ENCODE results near the gene RSPH3. TPM values are rescaled to one million over a fixed set of nuclear protein-coding genes. Genes with fewer than 3 reads are reported as not detected.

Gene RSPH3
- total and polyA plus RNA-seq, 11 donors = 3.4 to 13.2 (median 9.4) TPM

DNA sequence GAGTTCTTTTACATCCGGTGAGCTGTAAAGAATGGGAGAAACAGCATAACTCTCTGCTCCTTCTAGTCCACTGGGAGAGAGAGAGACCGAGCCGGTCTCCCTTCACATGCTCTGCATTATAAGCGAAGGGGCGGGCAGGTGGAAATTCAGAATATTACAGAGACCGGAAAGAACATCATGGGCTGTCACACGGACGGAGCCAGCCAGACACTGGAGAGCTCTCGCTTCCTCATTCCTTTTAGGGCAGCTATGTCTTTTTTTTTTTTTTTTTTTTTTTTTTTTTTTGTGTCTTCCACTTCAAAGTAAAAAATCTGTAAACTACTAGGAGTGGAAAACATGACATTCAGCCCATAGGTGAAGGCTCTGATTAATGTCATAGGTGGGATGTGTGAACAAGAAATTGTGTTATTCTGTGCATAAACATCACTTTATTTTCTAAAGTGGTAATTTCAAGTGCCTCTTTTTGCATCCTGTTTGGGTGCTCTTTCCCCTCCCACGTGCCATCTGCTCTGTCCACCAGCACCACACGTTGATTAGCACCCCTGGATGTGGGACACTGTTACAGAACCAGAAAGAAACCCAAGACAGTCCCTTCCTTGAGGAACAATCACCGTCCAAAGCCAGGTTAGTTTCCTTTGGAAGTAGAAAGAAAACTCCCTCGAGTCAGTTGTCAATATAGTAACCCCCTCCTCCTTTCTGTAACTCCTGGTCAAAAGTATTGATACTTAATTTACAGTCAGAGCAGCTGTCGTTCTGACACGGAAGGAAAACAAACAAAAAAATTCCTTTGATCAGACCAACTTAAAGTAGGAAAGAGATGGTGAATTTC, 45.1 kb upstream of the RSPH3 start, which contains the start of gene TAGAP:
TAGAP (minus strand) TSS at position 93 of the 829 bp plus-strand sequence. CDS start 845 bp downstream, outside the sequence.
- H3K4me1 ChIP-seq = peaks cover 0 to 41% (median 3%) of the 10 kb centered on the region in 12 donors
- 37 to 58% (median 43%) methylated on average over 15 of the region's 15 CpGs for WGBS, 4 donors
- H3K9me3 ChIP-seq = no peaks in the 10 kb centered on the region
- TF ChIP-seq POLR2A (IDR thresholded peaks at IDR 0.05) = peak in 1 of 2 donors; percentile 33
- TF ChIP-seq, protein P1, sequence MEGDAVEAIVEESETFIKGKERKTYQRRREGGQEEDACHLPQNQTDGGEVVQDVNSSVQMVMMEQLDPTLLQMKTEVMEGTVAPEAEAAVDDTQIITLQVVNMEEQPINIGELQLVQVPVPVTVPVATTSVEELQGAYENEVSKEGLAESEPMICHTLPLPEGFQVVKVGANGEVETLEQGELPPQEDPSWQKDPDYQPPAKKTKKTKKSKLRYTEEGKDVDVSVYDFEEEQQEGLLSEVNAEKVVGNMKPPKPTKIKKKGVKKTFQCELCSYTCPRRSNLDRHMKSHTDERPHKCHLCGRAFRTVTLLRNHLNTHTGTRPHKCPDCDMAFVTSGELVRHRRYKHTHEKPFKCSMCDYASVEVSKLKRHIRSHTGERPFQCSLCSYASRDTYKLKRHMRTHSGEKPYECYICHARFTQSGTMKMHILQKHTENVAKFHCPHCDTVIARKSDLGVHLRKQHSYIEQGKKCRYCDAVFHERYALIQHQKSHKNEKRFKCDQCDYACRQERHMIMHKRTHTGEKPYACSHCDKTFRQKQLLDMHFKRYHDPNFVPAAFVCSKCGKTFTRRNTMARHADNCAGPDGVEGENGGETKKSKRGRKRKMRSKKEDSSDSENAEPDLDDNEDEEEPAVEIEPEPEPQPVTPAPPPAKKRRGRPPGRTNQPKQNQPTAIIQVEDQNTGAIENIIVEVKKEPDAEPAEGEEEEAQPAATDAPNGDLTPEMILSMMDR (IDR thresholded peaks at IDR 0.05) = no peak
- H3K27me3 ChIP-seq = peaks cover 0 to 9% (median 0%) of the 10 kb centered on the region in 9 donors
- peak; percentile 48 to 81 (median 64) for DNase-seq
- peak; percentile 48 to 84 (median 76) for ATAC-seq
- H3K36me3 ChIP-seq = peaks cover 0 to 21% (median 0%) of the 10 kb centered on the region in 9 donors
- intact Hi-C loops (cut with DNase I) = loop anchor here in 8 of 10 donors (5.0 to 10.0 kb wide), 5 partner anchors 38 to 90 kb away; no protein-coding TSS in a partner anchor
- peak within 1 kb of the TSS in 4 of 12 donors; percentile 35 to 90 (median 42) for H3K27ac ChIP-seq
- peak within 1 kb of the TSS in 9 of 12 donors; percentile 5 to 70 (median 35) for H3K4me3 ChIP-seq

DNA sequence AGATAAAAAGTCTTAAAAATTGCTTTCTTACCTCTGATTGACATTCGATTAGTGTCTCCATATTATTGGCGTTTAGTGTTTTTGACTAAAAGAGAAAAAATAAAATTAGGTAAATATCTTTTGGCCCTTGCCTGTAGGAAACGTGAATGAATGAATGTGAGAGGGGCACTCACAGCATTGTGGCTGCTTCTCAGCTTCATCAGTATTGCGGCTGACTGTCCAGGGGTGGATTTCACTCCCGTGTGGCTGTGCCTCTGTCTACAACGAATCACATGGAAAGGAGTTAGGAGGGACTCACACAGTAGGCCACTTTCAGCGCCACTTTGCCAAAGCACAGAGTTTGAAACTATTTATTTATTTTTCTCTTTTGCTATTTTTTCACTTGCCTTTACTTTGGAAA, 43.9 kb upstream of the RSPH3 start:
- DNase-seq = no peak

DNA sequence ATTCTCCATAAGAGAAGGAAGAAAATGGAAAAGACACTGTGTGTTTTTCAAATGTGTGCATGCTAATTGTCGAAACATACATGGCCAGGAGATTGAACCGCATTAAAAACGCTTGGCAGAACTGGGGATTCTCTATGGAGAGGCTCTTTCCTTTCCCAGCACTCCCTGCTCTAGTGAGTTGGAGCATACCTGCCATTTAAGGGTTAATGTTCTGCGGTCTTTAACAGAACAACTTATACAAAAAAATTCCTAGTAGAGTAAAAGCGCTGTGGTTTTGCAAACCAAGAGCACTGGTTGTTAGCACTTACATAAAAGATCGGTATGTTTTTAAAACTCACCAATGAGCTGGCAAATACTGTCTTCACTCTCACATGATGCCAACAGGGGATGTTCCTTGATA, 43.2 kb upstream of the RSPH3 start:
- peaks cover 0 to 34% (median 0%) of the 10 kb centered on the region in 9 donors for H3K36me3 ChIP-seq
- no peak for DNase-seq
- H3K9me3 ChIP-seq = no peaks in the 10 kb centered on the region
- H3K27me3 ChIP-seq = peaks cover 0 to 5% (median 0%) of the 10 kb centered on the region in 9 donors
- peak overlapping the region in 7 of 12 donors; percentile 1 to 70 (median 35) for H3K4me3 ChIP-seq
- WGBS, 4 donors = 74 to 77% (median 75%) methylated on average over 6 of the region's 6 CpGs
- H3K27ac ChIP-seq = peak overlapping the region in 3 of 12 donors; percentile 9 to 90 (median 18)
- intact Hi-C loops (cut with DNase I) = loop anchor here (1.0 to 10.0 kb wide), 10 partner anchors 36 to 94 kb away; no protein-coding TSS in a partner anchor
- no peak for ATAC-seq
- TF ChIP-seq, protein P1 (IDR thresholded peaks at IDR 0.05) = no peak
- TF ChIP-seq POLR2A (IDR thresholded peaks at IDR 0.05) = no peak
- peaks cover 0 to 60% (median 3%) of the 10 kb centered on the region in 12 donors for H3K4me1 ChIP-seq

More for the DNA sequence above, 43.9 kb upstream of the RSPH3 start:
- Histone ChIP-seq H3K4me1 (peaks cover 0 to 53% (median 3%) of the 10 kb centered on the region in 12 donors), H3K27ac (peak overlapping the region in 2 of 12 donors; percentile 46 to 90), H3K27me3 (peaks cover 0 to 5% (median 0%) of the 10 kb centered on the region in 9 donors), H3K9me3 (no peaks in the 10 kb centered on the region), H3K4me3 (peak overlapping the region in 7 of 12 donors; percentile 11 to 70 (median 35)), H3K36me3 (peaks cover 0 to 27% (median 0%) of the 10 kb centered on the region in 9 donors)
- ATAC-seq = no peak
- WGBS, 4 donors = 84 to 92% (median 89%) methylated on average over 7 of the region's 7 CpGs
- intact Hi-C loops (cut with DNase I) = loop anchor here (1.0 to 10.0 kb wide), 10 partner anchors 37 to 93 kb away; no protein-coding TSS in a partner anchor
- no peak for TF ChIP-seq POLR2A (IDR thresholded peaks at IDR 0.05)
- TF ChIP-seq, protein P1 (IDR thresholded peaks at IDR 0.05) = no peak

DNA sequence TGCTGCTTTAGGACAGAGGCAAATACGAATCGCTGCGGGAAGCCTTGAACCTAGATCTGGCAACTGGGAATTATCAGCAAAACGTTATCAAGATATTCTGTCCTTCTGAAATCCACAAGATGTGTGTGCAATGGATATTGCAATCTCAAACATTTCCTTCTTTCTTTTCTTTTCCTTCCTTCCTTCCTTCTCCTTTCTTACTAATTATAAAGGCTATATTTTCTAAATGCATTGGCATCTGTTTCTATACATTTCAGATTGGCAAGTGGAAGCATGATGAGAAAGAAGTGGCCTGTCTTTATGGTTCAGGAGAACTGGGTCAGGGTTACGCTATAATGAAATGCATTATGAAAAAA, 42.8 kb upstream of the RSPH3 start:
- intact Hi-C loops (cut with DNase I) = loop anchor here (1.0 to 10.0 kb wide), 11 partner anchors 36 to 94 kb away; no protein-coding TSS in a partner anchor
- Histone ChIP-seq H3K4me3 (peak overlapping the region in 7 of 12 donors; percentile 1 to 70 (median 35)), H3K4me1 (peaks cover 0 to 65% (median 5%) of the 10 kb centered on the region in 12 donors), H3K27me3 (peaks cover 0 to 5% (median 0%) of the 10 kb centered on the region in 9 donors), H3K27ac (peak overlapping the region in 4 of 12 donors; percentile 9 to 90 (median 35)), H3K9me3 (no peaks in the 10 kb centered on the region), H3K36me3 (peaks cover 0 to 38% (median 0%) of the 10 kb centered on the region in 9 donors)
- ATAC-seq (no peak), DNase-seq (no peak)
- 17 to 19% (median 19%) methylated on average over 5 of the region's 5 CpGs for WGBS, 4 donors
- TF ChIP-seq POLR2A (IDR thresholded peaks at IDR 0.05) = no peak
- TF ChIP-seq, protein P1 (IDR thresholded peaks at IDR 0.05) = peak in 4 of 12 donors; percentile 4 to 46 (median 13)
